Transverse colon (tissue), 4 donors: ENCODE data around the gene LMX1A. TPM values are rescaled to one million over a fixed set of nuclear protein-coding genes. Genes with fewer than 3 reads are reported as not detected.

Source experiments
- DNase-seq: peaks from one replicate; pipeline ENCODE4 v3.0.0-alpha.2; 2019
- H3K27ac ChIP-seq, 4 donors: fragments of 200-600 bp; sonication (generic); 2 replicates each; pipeline ENCODE4 v1.5.1; 2016 to 2018; ENCODE audit warnings: inconsistent platforms in 4 of 4
- H3K27me3 ChIP-seq: fragments of 200-600 bp; sonication (generic); 2 replicates; pipeline ENCODE4 v1.5.1; 2017; ENCODE audit warnings: inconsistent platforms
- H3K36me3 ChIP-seq, 4 donors: fragments of 200-600 bp; sonication (generic); 2 replicates each; pipeline ENCODE4 v1.5.1; 2017 to 2019; ENCODE audit warnings: inconsistent platforms in 4 of 4
- H3K4me1 ChIP-seq, 4 donors: fragments of 200-600 bp; sonication (generic); 2 replicates each; pipeline ENCODE4 v1.5.1; 2017 to 2020; ENCODE audit warnings: inconsistent platforms in 4 of 4
- H3K4me3 ChIP-seq, 4 donors: fragments of 200-600 bp; sonication (generic); 1 replicate in 1 of 4; 2 replicates in 3 of 4; pipeline versions ENCODE4 v1.5.1 to v1.6.1; 2017 to 2019; ENCODE audit warnings: inconsistent platforms in 4 of 4
- H3K9me3 ChIP-seq, 2 donors: fragments of 200-600 bp; sonication (generic); 2 replicates each; pipeline ENCODE4 v1.5.1; 2017 to 2019; ENCODE audit warnings: inconsistent platforms in 2 of 2
- EP300 ChIP-seq: sonication (generic); formaldehyde crosslinking; IDR thresholded peaks from one replicate; pipeline ENCODE4 v1.6.1; 2017; ENCODE audit warnings: antibody characterized with exemption, low read depth
- POLR2A ChIP-seq: fragments of 450-650 bp; IDR thresholded peaks from one replicate; pipeline ENCODE4 v1.6.1; 2016; ENCODE audit warnings: antibody characterized with exemption, mild to moderate bottlenecking, moderate library complexity
- POLR2AphosphoS5 ChIP-seq, 3 donors: sonication (generic); formaldehyde crosslinking; IDR thresholded peaks; one replicate each; pipeline ENCODE4 v1.6.1; 2016; ENCODE audit warnings: antibody characterized with exemption in 3 of 3
- WGBS, 2 donors: methylation state at CpG; one replicate each; pipeline ENCODE4 v1.1.5; 2018; ENCODE audit warnings: low coverage in 1 of 2; 5-methylcytosine and 5-hydroxymethylcytosine counted together
- in situ Hi-C, 4 donors: fragments of 200-750 bp; cut with MboI; loops; one replicate each; pipeline versions ENCODE4 v1.15.0 to v1.15.1; 2017; ENCODE audit warnings: low sequenced_read_pairs in 3 of 4, low pct_ligation_motif_present in 1 of 4, low pct_unique_long_range_greater_than_20kb in 1 of 4
- intact Hi-C: fragments of 100-400 bp; cut with DNase I; formaldehyde crosslinking; loops from one replicate; pipeline ENCODE4 v1.15.1; 2023; ENCODE audit warnings: low total_unique reads
- total RNA-seq, 4 donors: library from RNA; depleted of rRNA; stranded (reverse); fragments of >200 nt; gene quantifications; one replicate each; pipeline ENCODE4 v1.1.0, GENCODE V29; 2016
- TF ChIP-seq, protein P1 (sequence below), 5 experiments: fragments of 200-600 bp in 3 of 5; fragments of 450-650 bp in 2 of 5; sonication (generic) in 3 of 5; IDR thresholded peaks; 1 replicate in 2 of 5; 2 replicates in 3 of 5; pipeline ENCODE4 v1.5.1; 2016 to 2017; ENCODE audit warnings: antibody characterized with exemption in 5 of 5, inconsistent platforms in 3 of 5, mild to moderate bottlenecking in 2 of 5, moderate library complexity in 1 of 5

The LMX1A gene
- total RNA-seq, 4 donors from 2014 or later, result 0.41 to 0.79 TPM; not detected in 2

DNA sequence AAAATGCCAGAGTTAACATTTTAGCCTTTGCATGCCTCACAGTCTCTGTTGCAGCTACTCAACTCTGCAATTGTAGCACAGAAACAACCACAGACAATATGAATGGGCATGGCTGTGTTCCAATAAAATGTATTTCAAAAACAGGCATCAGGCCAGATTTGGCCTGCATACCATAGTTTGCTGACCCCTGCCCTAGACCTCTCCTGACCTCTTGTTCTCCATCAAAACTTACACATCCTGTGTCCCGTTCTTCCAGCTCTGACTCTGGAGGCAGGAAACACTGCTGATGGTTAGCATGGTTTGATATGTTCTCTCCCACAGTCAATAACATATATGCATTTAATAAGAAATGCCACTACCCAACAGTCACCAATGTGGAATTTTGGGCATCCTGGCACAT is 138.6 kb downstream of the LMX1A start:
- Histone ChIP-seq H3K36me3 (no peaks in the 10 kb centered on the region), H3K9me3 (no peaks in the 10 kb centered on the region), H3K27me3 (no peaks in the 10 kb centered on the region), H3K4me1 (no peaks in the 10 kb centered on the region), H3K4me3 (no peak overlapping the region), H3K27ac (no peak overlapping the region)
- in situ Hi-C loops, result no loop called here
- 65% methylated on average over 1 of the region's 1 CpG; no CpG with 5 or more reads in 1 of the 2 donors for WGBS, 2 donors
- TF ChIP-seq POLR2A (no peak), POLR2AphosphoS5 (IDR thresholded peaks at IDR 0.05) (no peak)
- TF ChIP-seq, protein P1, sequence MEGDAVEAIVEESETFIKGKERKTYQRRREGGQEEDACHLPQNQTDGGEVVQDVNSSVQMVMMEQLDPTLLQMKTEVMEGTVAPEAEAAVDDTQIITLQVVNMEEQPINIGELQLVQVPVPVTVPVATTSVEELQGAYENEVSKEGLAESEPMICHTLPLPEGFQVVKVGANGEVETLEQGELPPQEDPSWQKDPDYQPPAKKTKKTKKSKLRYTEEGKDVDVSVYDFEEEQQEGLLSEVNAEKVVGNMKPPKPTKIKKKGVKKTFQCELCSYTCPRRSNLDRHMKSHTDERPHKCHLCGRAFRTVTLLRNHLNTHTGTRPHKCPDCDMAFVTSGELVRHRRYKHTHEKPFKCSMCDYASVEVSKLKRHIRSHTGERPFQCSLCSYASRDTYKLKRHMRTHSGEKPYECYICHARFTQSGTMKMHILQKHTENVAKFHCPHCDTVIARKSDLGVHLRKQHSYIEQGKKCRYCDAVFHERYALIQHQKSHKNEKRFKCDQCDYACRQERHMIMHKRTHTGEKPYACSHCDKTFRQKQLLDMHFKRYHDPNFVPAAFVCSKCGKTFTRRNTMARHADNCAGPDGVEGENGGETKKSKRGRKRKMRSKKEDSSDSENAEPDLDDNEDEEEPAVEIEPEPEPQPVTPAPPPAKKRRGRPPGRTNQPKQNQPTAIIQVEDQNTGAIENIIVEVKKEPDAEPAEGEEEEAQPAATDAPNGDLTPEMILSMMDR (IDR thresholded peaks at IDR 0.05), result no peak
- no peak for DNase-seq
- intact Hi-C loops, result no loop called here

DNA sequence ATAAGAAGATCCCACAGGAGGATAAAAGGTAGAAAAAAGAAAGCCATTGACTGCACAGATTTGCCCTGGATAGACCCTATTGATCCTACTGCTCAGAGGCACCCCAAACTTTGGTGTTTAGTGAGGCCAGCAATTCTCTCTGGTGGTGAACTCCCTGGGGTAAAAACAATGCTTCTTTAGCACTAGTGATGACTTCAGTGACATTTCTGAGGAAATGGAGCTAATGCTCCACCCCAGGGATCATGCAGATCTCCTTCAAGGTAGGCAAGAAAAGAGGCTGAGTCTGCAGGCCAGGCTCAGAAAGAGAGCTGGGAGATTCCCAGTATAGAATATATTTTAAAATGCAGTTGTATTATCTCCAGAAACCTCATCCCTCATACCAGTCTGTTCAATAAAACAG is 140.3 kb downstream of the LMX1A start:
- Histone ChIP-seq H3K4me3 (no peak overlapping the region), H3K36me3 (no peaks in the 10 kb centered on the region), H3K27me3 (no peaks in the 10 kb centered on the region), H3K4me1 (no peaks in the 10 kb centered on the region), H3K27ac (no peak overlapping the region), H3K9me3 (no peaks in the 10 kb centered on the region)
- DNase-seq, result no peak
- TF ChIP-seq POLR2A, result no peak
- no peak for TF ChIP-seq EP300
- no peak for TF ChIP-seq POLR2AphosphoS5 (IDR thresholded peaks at IDR 0.05)
- TF ChIP-seq, protein P1 (IDR thresholded peaks at IDR 0.05), result no peak
- in situ Hi-C loops, result no loop called here
- intact Hi-C loops, result no loop called here

DNA sequence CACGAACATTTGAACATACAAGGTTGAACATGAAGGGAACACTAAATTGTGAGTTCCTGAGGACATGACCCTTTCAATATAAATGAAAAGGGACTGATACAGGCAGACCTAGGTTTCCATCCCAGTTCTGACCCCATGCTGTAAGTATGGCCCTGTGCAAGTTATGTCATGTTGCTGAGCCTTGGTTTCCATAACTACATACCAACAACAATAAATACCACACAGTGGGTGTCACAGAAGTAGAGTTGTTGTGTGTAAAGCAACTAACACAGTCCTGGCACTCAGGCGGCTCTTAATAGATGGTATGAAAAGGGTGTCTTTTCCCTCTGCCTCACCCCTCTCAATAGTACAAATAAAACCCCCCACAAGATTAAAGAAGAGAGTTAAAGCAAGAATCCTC is 140.8 kb downstream of the LMX1A start:
- Histone ChIP-seq H3K27me3 (no peaks in the 10 kb centered on the region), H3K36me3 (no peaks in the 10 kb centered on the region), H3K4me1 (no peaks in the 10 kb centered on the region), H3K4me3 (no peak overlapping the region), H3K27ac (no peak overlapping the region), H3K9me3 (no peaks in the 10 kb centered on the region)
- no peak for DNase-seq
- in situ Hi-C loops, result no loop called here
- 75 to 77% methylated on average over 1 to 2 of the region's 2 CpGs for WGBS, 2 donors
- intact Hi-C loops, result no loop called here
- TF ChIP-seq, protein P1 (IDR thresholded peaks at IDR 0.05), result no peak
- no peak for TF ChIP-seq POLR2A
- no peak for TF ChIP-seq EP300
- no peak for TF ChIP-seq POLR2AphosphoS5 (IDR thresholded peaks at IDR 0.05)

DNA sequence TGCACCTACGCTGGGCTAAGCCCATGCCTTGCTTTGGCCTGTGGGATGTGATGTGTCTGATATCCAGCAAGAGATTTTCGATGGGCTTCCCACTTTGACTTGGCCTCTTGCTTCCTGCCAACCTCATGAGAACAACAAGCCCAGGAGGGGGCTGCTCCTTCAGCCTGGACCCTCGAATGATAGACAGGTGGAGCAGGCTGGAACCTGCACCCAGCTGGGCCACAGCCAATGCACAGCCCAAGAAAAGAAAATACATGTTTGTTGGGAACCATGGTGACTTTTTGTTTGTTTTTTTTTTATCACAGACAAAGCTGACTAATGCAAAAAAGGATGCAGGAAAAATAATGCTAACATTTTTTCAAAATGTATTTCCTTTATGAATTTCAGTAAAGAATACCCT is 144.3 kb downstream of the LMX1A start:
- intact Hi-C loops (no loop called here), in situ Hi-C loops (no loop called here)
- H3K9me3 ChIP-seq, result no peaks in the 10 kb centered on the region
- DNase-seq, result no peak
- H3K27me3 ChIP-seq, result no peaks in the 10 kb centered on the region
- H3K4me3 ChIP-seq, result no peak overlapping the region
- no peaks in the 10 kb centered on the region for H3K4me1 ChIP-seq
- 58% methylated on average over 3 of the region's 3 CpGs; no CpG with 5 or more reads in 1 of the 2 donors for WGBS, 2 donors
- H3K27ac ChIP-seq, result no peak overlapping the region
- no peaks in the 10 kb centered on the region for H3K36me3 ChIP-seq
- TF ChIP-seq EP300 (no peak), POLR2AphosphoS5 (IDR thresholded peaks at IDR 0.05) (no peak), POLR2A (no peak)
- TF ChIP-seq, protein P1 (IDR thresholded peaks at IDR 0.05), result no peak
